Testis (tissue), 3 donors: Measurements from ENCODE around the gene TSPAN2. TPM values are rescaled to one million over a fixed set of nuclear protein-coding genes. Genes with fewer than 3 reads are reported as not detected.

Experiments
- DNase-seq: peaks from one replicate; pipeline ENCODE4 v3.0.0-alpha.2; 2019
- H3K27ac ChIP-seq, 2 donors: fragments of 200-600 bp; sonication (generic); one replicate each; pipeline ENCODE4 v1.5.1; 2019
- H3K27me3 ChIP-seq: fragments of 200-600 bp; sonication (generic); one replicate; pipeline ENCODE4 v1.5.1; 2019
- H3K36me3 ChIP-seq: fragments of 200-600 bp; sonication (generic); one replicate; pipeline ENCODE4 v1.5.1; 2017; ENCODE audit warnings: low read depth; ENCODE audit errors: missing control alignments
- H3K4me1 ChIP-seq: fragments of 200-600 bp; sonication (generic); one replicate; pipeline ENCODE4 v1.5.1; 2019
- H3K4me3 ChIP-seq, 2 donors: fragments of 200-600 bp; sonication (generic); one replicate each; pipeline ENCODE4 v1.5.1; 2017 to 2019
- H3K9me3 ChIP-seq: fragments of 200-600 bp; sonication (generic); one replicate; pipeline ENCODE4 v1.5.1; 2017
- POLR2A ChIP-seq: fragments of 450-650 bp; IDR thresholded peaks from one replicate; pipeline ENCODE4 v1.6.1; 2017; ENCODE audit warnings: antibody characterized with exemption, mild to moderate bottlenecking, moderate library complexity
- WGBS, 2 donors: methylation state at CpG; one replicate each; pipeline ENCODE4 v1.1.5; 2018; 5-methylcytosine and 5-hydroxymethylcytosine counted together
- intact Hi-C: fragments of 100-400 bp; cut with DNase I; formaldehyde crosslinking; loops from one replicate; pipeline ENCODE4 v1.15.1; 2023; ENCODE audit warnings: low total_unique reads
- polyA plus RNA-seq: library from polyadenylated mRNA; stranded (reverse); fragments of 350-450 nt; fragmentation: Illumina TruSeq; extraction: RNeasy Lipid Tissue Mini Kit (QIAGEN cat#74804); gene quantifications from one replicate; pipeline ENCODE4 v1.2.3, GENCODE V29; 2014; ENCODE audit warnings: low read depth, low replicate concordance; ENCODE audit not compliant: insufficient read depth
- total RNA-seq, 2 donors: library from RNA; depleted of rRNA; stranded (reverse); fragments of >200 nt; gene quantifications; one replicate each; pipeline ENCODE4 v1.2.3, GENCODE V29; 2016
- TF ChIP-seq, protein P1 (sequence below), 3 experiments: fragments of 450-650 bp in 2 of 3; fragments of 200-600 bp in 1 of 3; sonication (generic) in 1 of 3; IDR thresholded peaks; one replicate each; pipeline ENCODE4 v1.5.1; 2016 to 2019; ENCODE audit warnings: antibody characterized with exemption in 3 of 3, mild to moderate bottlenecking in 2 of 3, moderate library complexity in 1 of 3

TSPAN2 gene
- total and polyA plus RNA-seq, 3 donors from 2014 or later, result 1.0 to 6.0 (median 1.2) TPM

DNA sequence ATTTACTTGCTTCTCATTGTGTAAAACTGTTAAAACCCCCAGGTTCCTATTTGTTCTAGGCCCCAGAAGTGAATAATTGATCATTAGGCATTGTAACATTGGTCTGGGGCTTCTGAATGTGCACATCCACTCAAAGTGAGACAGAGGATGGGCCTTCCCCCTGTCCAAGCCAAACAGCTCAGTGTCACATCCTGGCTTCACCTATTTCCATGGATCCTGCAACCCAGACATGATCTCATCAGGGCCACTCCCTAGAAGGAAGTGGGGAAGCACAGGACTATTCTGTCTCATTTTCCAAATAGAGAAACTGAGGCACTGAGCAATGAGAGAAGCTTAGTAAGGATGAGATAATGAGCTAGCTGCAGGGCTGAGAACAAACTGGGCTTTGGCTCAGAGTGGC lies 47.4 kb upstream of the TSPAN2 start:
- intact Hi-C loops, result loop anchor here (10.0 kb wide), 2 partner anchors 338 to 458 kb away; no protein-coding TSS in a partner anchor
- no peak for DNase-seq
- no peak overlapping the region for H3K27ac ChIP-seq
- H3K9me3 ChIP-seq, result no peaks in the 10 kb centered on the region
- peaks cover 4% of the 10 kb centered on the region for H3K4me1 ChIP-seq
- TF ChIP-seq, protein P1, sequence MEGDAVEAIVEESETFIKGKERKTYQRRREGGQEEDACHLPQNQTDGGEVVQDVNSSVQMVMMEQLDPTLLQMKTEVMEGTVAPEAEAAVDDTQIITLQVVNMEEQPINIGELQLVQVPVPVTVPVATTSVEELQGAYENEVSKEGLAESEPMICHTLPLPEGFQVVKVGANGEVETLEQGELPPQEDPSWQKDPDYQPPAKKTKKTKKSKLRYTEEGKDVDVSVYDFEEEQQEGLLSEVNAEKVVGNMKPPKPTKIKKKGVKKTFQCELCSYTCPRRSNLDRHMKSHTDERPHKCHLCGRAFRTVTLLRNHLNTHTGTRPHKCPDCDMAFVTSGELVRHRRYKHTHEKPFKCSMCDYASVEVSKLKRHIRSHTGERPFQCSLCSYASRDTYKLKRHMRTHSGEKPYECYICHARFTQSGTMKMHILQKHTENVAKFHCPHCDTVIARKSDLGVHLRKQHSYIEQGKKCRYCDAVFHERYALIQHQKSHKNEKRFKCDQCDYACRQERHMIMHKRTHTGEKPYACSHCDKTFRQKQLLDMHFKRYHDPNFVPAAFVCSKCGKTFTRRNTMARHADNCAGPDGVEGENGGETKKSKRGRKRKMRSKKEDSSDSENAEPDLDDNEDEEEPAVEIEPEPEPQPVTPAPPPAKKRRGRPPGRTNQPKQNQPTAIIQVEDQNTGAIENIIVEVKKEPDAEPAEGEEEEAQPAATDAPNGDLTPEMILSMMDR (IDR thresholded peaks at IDR 0.05), result no peak
- no peak for TF ChIP-seq POLR2A
- no peaks in the 10 kb centered on the region for H3K27me3 ChIP-seq
- no peak overlapping the region for H3K4me3 ChIP-seq
- H3K36me3 ChIP-seq, result no peaks in the 10 kb centered on the region

DNA sequence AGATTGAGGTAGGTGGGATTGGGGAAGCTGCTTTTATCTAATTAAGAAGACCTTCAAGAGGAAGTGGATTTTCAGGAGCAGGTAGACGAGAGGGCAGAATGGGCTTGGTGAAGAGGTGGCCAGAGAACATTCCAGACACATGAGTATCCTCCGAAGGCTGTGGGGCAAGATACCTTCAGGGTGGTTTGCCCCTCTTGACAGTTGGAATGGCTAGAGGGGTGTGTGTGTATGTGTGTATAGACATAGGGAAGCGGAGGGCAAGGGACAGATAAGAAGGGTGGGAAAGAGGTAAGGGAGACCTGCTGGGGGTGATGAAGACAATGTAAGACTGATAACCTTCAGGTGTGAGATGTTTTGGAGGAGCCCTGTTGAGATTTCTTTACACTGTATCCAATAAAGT lies 46.8 kb upstream of the TSPAN2 start:
- no peak overlapping the region for H3K27ac ChIP-seq
- WGBS, 2 donors, result 91 to 93% methylated on average over 3 of the region's 3 CpGs
- H3K9me3 ChIP-seq, result no peaks in the 10 kb centered on the region
- no peaks in the 10 kb centered on the region for H3K36me3 ChIP-seq
- no peaks in the 10 kb centered on the region for H3K27me3 ChIP-seq
- no peak overlapping the region for H3K4me3 ChIP-seq
- intact Hi-C loops, result loop anchor here (10.0 kb wide), 2 partner anchors 339 to 459 kb away; no protein-coding TSS in a partner anchor
- DNase-seq, result no peak
- TF ChIP-seq POLR2A, result no peak
- TF ChIP-seq, protein P1 (IDR thresholded peaks at IDR 0.05), result no peak
- H3K4me1 ChIP-seq, result peaks cover 4% of the 10 kb centered on the region

DNA sequence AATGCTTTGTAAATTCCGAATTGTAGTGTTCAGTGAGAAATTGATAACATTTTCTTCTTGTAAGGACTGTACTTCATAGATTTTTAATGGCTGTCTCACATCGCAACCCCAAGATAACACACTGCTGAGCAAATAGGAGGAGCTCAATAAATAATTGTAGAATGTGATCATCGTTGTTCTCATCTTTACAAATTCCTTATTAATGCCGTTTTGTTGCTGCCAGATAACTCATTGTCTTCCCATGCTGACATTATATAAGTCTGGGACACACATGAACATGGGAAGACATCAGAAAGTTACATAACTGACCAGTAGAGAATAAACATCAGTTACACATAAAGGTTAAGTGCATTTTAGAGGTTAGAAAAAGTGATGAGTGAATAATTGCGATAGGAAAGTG lies 46.4 kb upstream of the TSPAN2 start:
- DNase-seq, result no peak
- intact Hi-C loops, result loop anchor here (10.0 kb wide), 2 partner anchors 339 to 459 kb away; no protein-coding TSS in a partner anchor
- 80 to 82% methylated on average over 5 of the region's 5 CpGs for WGBS, 2 donors
- TF ChIP-seq, protein P1 (IDR thresholded peaks at IDR 0.05), result no peak
- no peak for TF ChIP-seq POLR2A
- H3K4me3 ChIP-seq, result no peak overlapping the region
- no peak overlapping the region for H3K27ac ChIP-seq
- H3K4me1 ChIP-seq, result peaks cover 4% of the 10 kb centered on the region
- H3K36me3 ChIP-seq, result no peaks in the 10 kb centered on the region
- no peaks in the 10 kb centered on the region for H3K9me3 ChIP-seq
- no peaks in the 10 kb centered on the region for H3K27me3 ChIP-seq

DNA sequence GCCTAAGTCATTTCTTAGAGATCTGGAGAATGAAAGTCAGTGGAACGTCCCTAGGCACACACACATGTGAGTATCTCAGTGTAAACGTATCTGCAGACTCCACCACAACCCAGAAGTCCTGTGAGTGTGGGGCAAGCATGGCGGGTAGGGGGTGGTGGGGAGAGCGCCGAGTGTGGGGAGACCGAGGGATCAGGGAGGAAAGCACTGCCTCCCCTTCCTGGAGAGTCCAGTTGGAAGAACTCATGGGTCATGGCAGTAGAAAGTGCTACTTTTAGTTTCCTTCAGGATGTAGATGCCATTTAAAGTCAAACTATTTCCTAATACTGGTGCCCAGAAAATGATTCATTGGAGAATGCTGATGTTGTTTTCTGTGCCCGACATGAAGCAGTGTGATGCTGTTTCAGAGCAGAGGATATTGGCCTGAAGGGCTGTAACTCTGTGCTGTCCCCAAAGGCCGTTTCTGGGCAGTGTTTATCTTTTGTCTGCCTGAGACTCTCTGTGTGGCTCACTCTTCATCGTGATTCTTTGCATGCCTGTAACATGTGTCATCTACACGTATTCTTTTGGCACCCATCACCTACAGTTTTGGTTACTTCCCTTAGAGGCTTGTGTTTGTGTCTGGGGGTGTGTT lies 45.7 kb upstream of the TSPAN2 start:
- Histone ChIP-seq H3K4me1 (peaks cover 4% of the 10 kb centered on the region), H3K9me3 (no peaks in the 10 kb centered on the region), H3K27ac (no peak overlapping the region), H3K4me3 (no peak overlapping the region), H3K27me3 (no peaks in the 10 kb centered on the region), H3K36me3 (no peaks in the 10 kb centered on the region)
- DNase-seq, result no peak
- intact Hi-C loops, result loop anchor here (10.0 kb wide), 2 partner anchors 340 to 460 kb away; no protein-coding TSS in a partner anchor
- WGBS, 2 donors, result 65 to 67% methylated on average over 10 of the region's 10 CpGs
- TF ChIP-seq POLR2A, result no peak
- TF ChIP-seq, protein P1 (IDR thresholded peaks at IDR 0.05), result no peak

DNA sequence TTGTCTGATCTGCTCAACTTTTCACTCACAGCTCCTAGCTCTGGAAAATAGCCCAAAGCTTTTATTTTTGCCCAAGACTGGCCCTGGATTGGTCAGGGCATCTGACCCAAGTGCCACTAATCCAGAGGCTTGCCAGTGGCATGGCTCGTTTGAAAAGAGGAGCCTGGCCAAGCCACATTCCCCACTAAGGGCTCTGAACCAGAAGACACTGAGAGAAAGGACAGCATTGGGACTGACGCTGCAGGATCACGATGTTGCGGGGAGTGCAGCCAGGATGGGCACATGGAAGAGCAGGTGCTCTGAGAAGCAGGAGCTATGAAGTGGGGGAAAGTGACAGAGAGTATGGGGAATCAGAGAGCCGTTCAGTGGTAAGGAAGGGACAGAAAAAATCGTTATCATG lies 44.9 kb upstream of the TSPAN2 start:
- TF ChIP-seq, protein P1 (IDR thresholded peaks at IDR 0.05), result no peak
- TF ChIP-seq POLR2A, result no peak
- intact Hi-C loops, result loop anchor here (10.0 kb wide), 2 partner anchors 341 to 461 kb away; no protein-coding TSS in a partner anchor
- Histone ChIP-seq H3K36me3 (no peaks in the 10 kb centered on the region), H3K4me3 (no peak overlapping the region), H3K9me3 (no peaks in the 10 kb centered on the region), H3K27me3 (no peaks in the 10 kb centered on the region), H3K27ac (no peak overlapping the region), H3K4me1 (peaks cover 1% of the 10 kb centered on the region)
- WGBS, 2 donors, result 83% methylated on average over 6 of the region's 6 CpGs
- DNase-seq, result no peak
